Thyroid gland (tissue), 4 donors: ENCODE data around the gene C14orf93. TPM values are rescaled to one million over a fixed set of nuclear protein-coding genes. Genes with fewer than 3 reads are reported as not detected.

Experiments
- DNase-seq, 2 donors: peaks; one replicate each; pipeline ENCODE4 v3.0.0-alpha.2; 2019
- H3K27ac ChIP-seq, 3 donors: fragments of 200-600 bp; sonication (generic); 1 replicate in 2 of 3; 2 replicates in 1 of 3; pipeline ENCODE4 v1.5.1; 2016 to 2019; ENCODE audit warnings: mild to moderate bottlenecking in 1 of 3, moderate library complexity in 1 of 3
- H3K27me3 ChIP-seq: fragments of 200-600 bp; sonication (generic); one replicate; pipeline ENCODE4 v1.5.1; 2019
- H3K36me3 ChIP-seq, 2 donors: fragments of 200-600 bp; sonication (generic); one replicate each; pipeline ENCODE4 v1.5.1; 2016 to 2019
- H3K4me1 ChIP-seq, 2 donors: fragments of 200-600 bp; sonication (generic); one replicate each; pipeline ENCODE4 v1.5.1; 2017 to 2019
- H3K4me3 ChIP-seq, 3 donors: fragments of 200-600 bp; sonication (generic); replicated peaks in 1 of 3; 1 replicate in 2 of 3; 2 replicates in 1 of 3; pipeline ENCODE4 v1.5.1; 2016; ENCODE audit warnings: mild to moderate bottlenecking in 1 of 3
- H3K9me3 ChIP-seq: fragments of 200-600 bp; sonication (generic); one replicate; pipeline ENCODE4 v1.5.1; 2017
- POLR2A ChIP-seq, 2 donors: fragments of 450-650 bp; IDR thresholded peaks; one replicate each; pipeline ENCODE4 v1.6.1; 2017; ENCODE audit warnings: antibody characterized with exemption in 2 of 2, mild to moderate bottlenecking in 2 of 2, moderate library complexity in 1 of 2
- WGBS, 2 donors: methylation state at CpG; one replicate each; pipeline ENCODE4 v1.1.5; 2017; 5-methylcytosine and 5-hydroxymethylcytosine counted together
- intact Hi-C: fragments of 100-400 bp; cut with DNase I; formaldehyde crosslinking; loops from one replicate; pipeline ENCODE4 v1.15.1; 2023
- total RNA-seq, 4 donors: library from RNA; depleted of rRNA; stranded (reverse); fragments of >200 nt; gene quantifications; one replicate each; pipeline ENCODE4 v1.2.3, GENCODE V29; 2016
- TF ChIP-seq, protein P1 (sequence below), 6 experiments: fragments of 200-600 bp in 3 of 6; fragments of 450-650 bp in 3 of 6; sonication (generic) in 3 of 6; IDR thresholded peaks; one replicate each; pipeline ENCODE4 v1.5.1; 2016 to 2019; ENCODE audit warnings: antibody characterized with exemption in 6 of 6, mild to moderate bottlenecking in 2 of 6, inconsistent platforms in 1 of 6, moderate library complexity in 1 of 6

C14orf93 gene
- total RNA-seq, 4 donors from 2014 or later = 11.6 to 20.6 (median 15.4) TPM

DNA sequence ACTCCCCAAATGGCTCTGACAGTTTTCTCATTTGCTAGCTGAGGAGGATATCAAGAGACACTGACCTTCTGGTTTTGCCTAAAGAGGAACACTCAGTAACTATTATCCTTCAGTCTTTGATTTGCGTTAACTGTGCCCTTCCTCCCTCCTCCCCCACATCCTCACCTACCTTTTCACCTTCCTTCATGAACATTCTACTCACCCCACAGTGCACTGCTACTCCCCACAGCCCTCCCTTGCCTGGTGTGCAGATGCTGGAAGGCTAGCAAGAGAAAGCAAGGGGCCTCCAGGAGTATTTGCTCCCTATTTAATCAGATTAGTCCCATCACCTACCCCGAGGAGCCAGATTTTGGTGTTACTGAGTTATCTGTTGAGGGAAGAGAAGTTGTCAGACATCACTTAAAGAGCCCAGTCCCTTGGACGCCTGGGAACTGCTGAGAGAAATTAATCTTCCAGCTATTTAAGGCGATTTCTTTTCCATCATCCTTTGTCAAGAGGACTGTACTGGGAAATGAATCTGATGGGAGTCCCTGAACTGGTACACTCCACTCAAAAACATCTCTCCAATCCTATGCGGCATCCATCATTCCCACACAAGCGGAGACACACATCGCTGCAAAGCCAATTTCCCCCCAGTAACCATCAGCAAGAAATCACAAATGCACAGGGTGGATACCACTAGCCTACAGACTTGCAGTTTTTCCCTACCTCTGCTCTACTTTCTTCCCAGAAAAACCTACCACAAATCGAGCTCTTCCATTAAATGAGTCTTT lies 13.3 kb upstream of the C14orf93 start:
- TF ChIP-seq POLR2A (IDR thresholded peaks at IDR 0.05) = no peak
- TF ChIP-seq, protein P1, sequence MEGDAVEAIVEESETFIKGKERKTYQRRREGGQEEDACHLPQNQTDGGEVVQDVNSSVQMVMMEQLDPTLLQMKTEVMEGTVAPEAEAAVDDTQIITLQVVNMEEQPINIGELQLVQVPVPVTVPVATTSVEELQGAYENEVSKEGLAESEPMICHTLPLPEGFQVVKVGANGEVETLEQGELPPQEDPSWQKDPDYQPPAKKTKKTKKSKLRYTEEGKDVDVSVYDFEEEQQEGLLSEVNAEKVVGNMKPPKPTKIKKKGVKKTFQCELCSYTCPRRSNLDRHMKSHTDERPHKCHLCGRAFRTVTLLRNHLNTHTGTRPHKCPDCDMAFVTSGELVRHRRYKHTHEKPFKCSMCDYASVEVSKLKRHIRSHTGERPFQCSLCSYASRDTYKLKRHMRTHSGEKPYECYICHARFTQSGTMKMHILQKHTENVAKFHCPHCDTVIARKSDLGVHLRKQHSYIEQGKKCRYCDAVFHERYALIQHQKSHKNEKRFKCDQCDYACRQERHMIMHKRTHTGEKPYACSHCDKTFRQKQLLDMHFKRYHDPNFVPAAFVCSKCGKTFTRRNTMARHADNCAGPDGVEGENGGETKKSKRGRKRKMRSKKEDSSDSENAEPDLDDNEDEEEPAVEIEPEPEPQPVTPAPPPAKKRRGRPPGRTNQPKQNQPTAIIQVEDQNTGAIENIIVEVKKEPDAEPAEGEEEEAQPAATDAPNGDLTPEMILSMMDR (IDR thresholded peaks at IDR 0.05) = no peak
- Histone ChIP-seq H3K4me3 (no peak overlapping the region), H3K9me3 (no peaks in the 10 kb centered on the region), H3K27me3 (no peaks in the 10 kb centered on the region), H3K4me1 (no peaks in the 10 kb centered on the region), H3K27ac (no peak overlapping the region), H3K36me3 (peaks cover 12 to 13% of the 10 kb centered on the region in 2 donors)
- WGBS, 2 donors = 79 to 87% methylated on average over 8 of the region's 8 CpGs
- intact Hi-C loops = no loop called here
- no peak for DNase-seq

DNA sequence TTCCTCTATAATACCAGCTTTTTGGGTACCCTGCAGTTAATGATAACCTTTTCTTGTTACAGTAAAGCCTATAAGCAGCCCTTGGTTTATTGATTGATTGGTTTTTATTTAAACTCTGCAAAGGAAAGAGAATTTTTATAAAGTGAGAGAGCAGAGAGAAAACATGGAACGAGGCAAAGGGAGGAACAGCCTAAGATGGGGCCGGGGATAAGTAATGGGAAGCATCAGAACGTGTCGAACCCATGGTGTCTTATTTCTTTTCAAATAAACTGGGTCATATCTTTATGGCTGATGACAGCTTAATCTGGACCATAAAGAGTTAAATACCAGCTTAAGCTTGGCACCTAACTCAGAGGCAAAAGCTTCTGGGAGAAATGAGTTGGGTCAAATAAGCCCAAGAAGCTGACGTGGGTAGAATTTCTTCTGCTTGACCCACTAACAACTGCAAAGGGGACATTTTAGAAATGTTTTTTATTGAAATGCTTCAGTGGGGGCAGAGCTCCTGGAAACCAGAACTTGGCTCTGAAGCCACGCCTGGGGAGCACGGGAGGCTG lies 12.0 kb upstream of the C14orf93 start:
- peaks cover 12 to 13% of the 10 kb centered on the region in 2 donors for H3K36me3 ChIP-seq
- intact Hi-C loops = no loop called here
- no peaks in the 10 kb centered on the region for H3K27me3 ChIP-seq
- no peaks in the 10 kb centered on the region for H3K9me3 ChIP-seq
- no peaks in the 10 kb centered on the region for H3K4me1 ChIP-seq
- 68 to 69% methylated on average over 7 of the region's 7 CpGs for WGBS, 2 donors
- no peak overlapping the region for H3K27ac ChIP-seq
- TF ChIP-seq, protein P1 (IDR thresholded peaks at IDR 0.05) = no peak
- no peak for TF ChIP-seq POLR2A (IDR thresholded peaks at IDR 0.05)
- H3K4me3 ChIP-seq = no peak overlapping the region
- DNase-seq = no peak

DNA sequence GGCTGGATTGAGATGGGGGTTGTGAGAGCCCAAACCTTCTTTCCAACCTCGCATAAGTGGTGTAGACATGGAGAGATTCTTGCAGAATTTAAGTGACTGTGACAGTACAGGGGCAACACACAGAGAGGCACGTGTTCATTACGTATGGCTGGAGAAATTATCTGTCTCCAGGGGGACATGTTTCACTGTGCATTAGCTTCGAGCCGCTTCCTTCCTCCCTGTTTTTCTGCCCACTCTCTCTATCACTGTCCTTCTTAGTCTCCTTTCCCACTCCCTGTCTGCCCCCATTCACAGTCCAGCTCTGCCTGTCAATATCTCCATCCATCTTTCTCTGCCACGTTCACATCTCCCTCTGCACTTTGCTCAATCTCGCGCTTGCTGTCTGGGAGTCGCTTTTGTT lies 11.5 kb upstream of the C14orf93 start:
- H3K27me3 ChIP-seq = no peaks in the 10 kb centered on the region
- TF ChIP-seq POLR2A (IDR thresholded peaks at IDR 0.05) = no peak
- TF ChIP-seq, protein P1 (IDR thresholded peaks at IDR 0.05) = no peak
- no peak overlapping the region for H3K4me3 ChIP-seq
- peaks cover 12 to 13% of the 10 kb centered on the region in 2 donors for H3K36me3 ChIP-seq
- 72 to 75% methylated on average over 9 of the region's 9 CpGs for WGBS, 2 donors
- no peak for DNase-seq
- H3K9me3 ChIP-seq = no peaks in the 10 kb centered on the region
- no peak overlapping the region for H3K27ac ChIP-seq
- H3K4me1 ChIP-seq = no peaks in the 10 kb centered on the region
- intact Hi-C loops = no loop called here

DNA sequence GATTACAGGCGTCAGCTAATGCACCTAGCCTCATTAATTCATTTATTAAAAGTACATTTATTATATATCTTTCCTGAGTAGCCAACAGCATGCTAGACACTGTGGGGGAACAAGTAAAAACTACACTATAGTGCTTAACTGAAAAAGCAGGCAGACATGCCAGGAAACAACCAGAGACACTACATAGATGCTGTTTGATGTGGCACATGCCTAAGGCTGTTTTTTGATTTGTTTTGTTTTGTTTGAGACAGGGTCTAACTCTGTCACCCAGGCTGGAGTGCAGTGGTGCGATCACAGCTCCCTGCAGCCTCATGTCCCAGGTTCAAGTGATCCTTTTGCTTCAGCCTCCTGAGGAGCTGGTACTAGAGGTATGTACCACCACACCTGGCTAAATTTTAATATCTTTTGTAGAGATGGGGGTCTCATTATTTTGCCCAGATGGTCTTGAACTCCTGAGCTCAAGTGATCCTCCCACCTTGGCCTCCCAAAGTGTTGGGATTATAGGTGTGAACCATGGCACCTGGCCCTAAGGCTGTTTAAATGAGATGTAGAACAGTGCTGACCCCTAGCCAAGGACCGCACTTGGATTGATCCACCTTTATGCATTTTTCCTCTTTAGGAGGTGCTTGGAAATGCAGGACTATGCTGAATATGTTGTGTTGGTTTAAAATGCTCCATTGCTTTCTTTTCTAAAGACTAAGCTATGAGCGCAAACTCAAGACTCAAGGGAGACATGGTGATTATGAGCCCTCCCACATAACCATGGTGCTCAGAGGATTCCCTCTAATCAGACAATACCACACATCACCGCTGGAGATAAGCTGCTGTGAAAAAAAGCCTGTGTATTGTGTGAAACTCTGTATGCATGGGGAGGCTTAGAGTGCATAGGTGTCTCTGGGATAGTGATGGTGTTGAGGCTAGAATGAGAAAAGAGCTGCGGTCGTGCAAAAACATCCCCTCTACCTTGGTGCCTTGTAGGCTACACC lies 10.5 kb upstream of the C14orf93 start:
- Histone ChIP-seq H3K36me3 (peaks cover 3 to 5% of the 10 kb centered on the region in 2 donors), H3K4me1 (no peaks in the 10 kb centered on the region), H3K4me3 (no peak overlapping the region), H3K9me3 (no peaks in the 10 kb centered on the region), H3K27me3 (no peaks in the 10 kb centered on the region), H3K27ac (no peak overlapping the region)
- intact Hi-C loops = no loop called here
- TF ChIP-seq, protein P1 (IDR thresholded peaks at IDR 0.05) = no peak
- TF ChIP-seq POLR2A (IDR thresholded peaks at IDR 0.05) = no peak
- DNase-seq = no peak
- WGBS, 2 donors = 82 to 91% methylated on average over 7 of the region's 7 CpGs
